DOHH2 (cell line): ENCODE data around the gene MUC5AC.

ENCODE experiments used
- CTCF ChIP-seq: fragments of 200-600 bp; sonication (generic); IDR thresholded peaks from one replicate; pipeline ENCODE4 v1.5.1; 2014; ENCODE audit warnings: antibody characterized with exemption, mild to moderate bottlenecking, low read depth, low read length; ENCODE audit not compliant: poor library complexity, severe bottlenecking
- EZH2phosphoT487 ChIP-seq: fragments of 200-600 bp; sonication (generic); IDR thresholded peaks from 2 replicates; pipeline ENCODE4 v1.6.1; 2017; ENCODE audit warnings: borderline replicate concordance, mild to moderate bottlenecking, antibody characterized with exemption, low read length, moderate library complexity, mixed read lengths

GRCh38 chr11:1167256-1167655 lies 9.5 kb downstream of the MUC5AC start:
- TF ChIP-seq CTCF, result no peak
- no peak for TF ChIP-seq EZH2phosphoT487
